B cell (primary cell): ENCODE measurements around the gene GAD1.

Experiments
- EZH2 ChIP-seq: IDR thresholded peaks from 2 replicates; pipeline ENCODE4 v1.6.1; 2012; ENCODE audit warnings: borderline replicate concordance, low read depth, mild to moderate bottlenecking, moderate library complexity, low read length; ENCODE audit not compliant: insufficient read depth, poor library complexity, severe bottlenecking
- TF ChIP-seq, protein P1 (sequence below): fragments of 200-600 bp; IDR thresholded peaks from one replicate; pipeline ENCODE4 v1.8.0; 2022; ENCODE audit warnings: antibody characterized with exemption, mild to moderate bottlenecking

GRCh38 chr2:170829036-170829435 is 12.3 kb downstream of the GAD1 start:
- TF ChIP-seq EZH2, result no peak
- TF ChIP-seq, protein P1, sequence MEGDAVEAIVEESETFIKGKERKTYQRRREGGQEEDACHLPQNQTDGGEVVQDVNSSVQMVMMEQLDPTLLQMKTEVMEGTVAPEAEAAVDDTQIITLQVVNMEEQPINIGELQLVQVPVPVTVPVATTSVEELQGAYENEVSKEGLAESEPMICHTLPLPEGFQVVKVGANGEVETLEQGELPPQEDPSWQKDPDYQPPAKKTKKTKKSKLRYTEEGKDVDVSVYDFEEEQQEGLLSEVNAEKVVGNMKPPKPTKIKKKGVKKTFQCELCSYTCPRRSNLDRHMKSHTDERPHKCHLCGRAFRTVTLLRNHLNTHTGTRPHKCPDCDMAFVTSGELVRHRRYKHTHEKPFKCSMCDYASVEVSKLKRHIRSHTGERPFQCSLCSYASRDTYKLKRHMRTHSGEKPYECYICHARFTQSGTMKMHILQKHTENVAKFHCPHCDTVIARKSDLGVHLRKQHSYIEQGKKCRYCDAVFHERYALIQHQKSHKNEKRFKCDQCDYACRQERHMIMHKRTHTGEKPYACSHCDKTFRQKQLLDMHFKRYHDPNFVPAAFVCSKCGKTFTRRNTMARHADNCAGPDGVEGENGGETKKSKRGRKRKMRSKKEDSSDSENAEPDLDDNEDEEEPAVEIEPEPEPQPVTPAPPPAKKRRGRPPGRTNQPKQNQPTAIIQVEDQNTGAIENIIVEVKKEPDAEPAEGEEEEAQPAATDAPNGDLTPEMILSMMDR, result no peak
